H9 (cell line): ENCODE measurements around the gene DBH. TPM values are rescaled to one million over a fixed set of nuclear protein-coding genes. Genes with fewer than 3 reads are reported as not detected.

Experiments
- DNase-seq: peaks from one replicate; pipeline ENCODE4 v3.0.0-alpha.2; 2017
- H2AFZ ChIP-seq: one replicate; pipeline ENCODE4 v1.6.1; 2013; ENCODE audit warnings: mild to moderate bottlenecking, low read length, control low read depth, moderate library complexity
- H2AK5ac ChIP-seq: 2 replicates; pipeline ENCODE4 v1.6.1; 2013; ENCODE audit warnings: low read length, control low read depth, mixed read lengths; ENCODE audit not compliant: insufficient read length
- H2BK120ac ChIP-seq: one replicate; pipeline ENCODE4 v1.6.1; 2013; ENCODE audit warnings: low read depth, mild to moderate bottlenecking, low read length, control low read depth, inconsistent platforms; ENCODE audit not compliant: poor library complexity, severe bottlenecking
- H2BK12ac ChIP-seq: 2 replicates; pipeline ENCODE4 v1.6.1; 2013; ENCODE audit warnings: low read length, control low read depth, mixed read lengths, low read depth; ENCODE audit not compliant: insufficient read length
- H2BK15ac ChIP-seq: 2 replicates; pipeline ENCODE4 v1.6.1; 2013; ENCODE audit warnings: low read depth, low read length, control low read depth
- H2BK20ac ChIP-seq: one replicate; pipeline ENCODE4 v1.6.1; 2013; ENCODE audit warnings: low read depth, mild to moderate bottlenecking, low read length, control low read depth, inconsistent platforms; ENCODE audit not compliant: poor library complexity, severe bottlenecking
- H2BK5ac ChIP-seq: 2 replicates; pipeline ENCODE4 v1.6.1; 2013; ENCODE audit warnings: low read length, control low read depth, mixed read lengths; ENCODE audit not compliant: insufficient read length
- H3K14ac ChIP-seq: 2 replicates; pipeline ENCODE4 v1.6.1; 2013; ENCODE audit warnings: low read length, control low read depth; ENCODE audit not compliant: insufficient read depth
- H3K18ac ChIP-seq: 2 replicates; pipeline ENCODE4 v1.6.1; 2013; ENCODE audit warnings: low read depth, mild to moderate bottlenecking, mixed read lengths, low read length, control low read depth; ENCODE audit not compliant: insufficient read length
- H3K23ac ChIP-seq: 2 replicates; pipeline ENCODE4 v1.6.1; 2013; ENCODE audit warnings: low read length, control low read depth, mixed read lengths, low read depth; ENCODE audit not compliant: insufficient read length
- H3K23me2 ChIP-seq: 2 replicates; pipeline ENCODE4 v1.6.1; 2013; ENCODE audit warnings: low read depth, mild to moderate bottlenecking, mixed read lengths, low read length, control low read depth; ENCODE audit not compliant: insufficient read length, poor library complexity, severe bottlenecking
- H3K27ac ChIP-seq: 2 replicates; pipeline ENCODE4 v1.5.1; 2013; ENCODE audit warnings: low read length, control low read depth, mixed read lengths, low read depth; ENCODE audit not compliant: insufficient read length
- H3K27me3 ChIP-seq: 2 replicates; pipeline ENCODE4 v1.6.1; 2013; ENCODE audit warnings: low read length, control low read depth, inconsistent platforms; ENCODE audit not compliant: insufficient read depth
- H3K4ac ChIP-seq: 2 replicates; pipeline ENCODE4 v1.6.1; 2013; ENCODE audit warnings: low read depth, mild to moderate bottlenecking, control low read depth, inconsistent platforms, low read length, moderate library complexity
- H3K4me1 ChIP-seq: 2 replicates; pipeline ENCODE4 v1.6.1; 2013; ENCODE audit warnings: low read length, control low read depth, inconsistent platforms; ENCODE audit not compliant: insufficient read depth
- H3K4me2 ChIP-seq: 2 replicates; pipeline ENCODE4 v1.6.1; 2013; ENCODE audit warnings: low read length, control low read depth, mixed read lengths; ENCODE audit not compliant: insufficient read length, insufficient read depth
- H3K56ac ChIP-seq: 2 replicates; pipeline ENCODE4 v1.6.1; 2013; ENCODE audit warnings: low read depth, mild to moderate bottlenecking, mixed read lengths, low read length, control low read depth; ENCODE audit not compliant: insufficient read length
- H3K79me1 ChIP-seq: 2 replicates; pipeline ENCODE4 v1.6.1; 2013; ENCODE audit warnings: low read depth, mild to moderate bottlenecking, moderate library complexity, low read length, control low read depth, inconsistent platforms; ENCODE audit not compliant: insufficient read depth, poor library complexity, severe bottlenecking
- H3K79me2 ChIP-seq: 2 replicates; pipeline ENCODE4 v1.6.1; 2013; ENCODE audit warnings: low read length, control low read depth, inconsistent platforms; ENCODE audit not compliant: insufficient read depth
- H3K9ac ChIP-seq: 2 replicates; pipeline ENCODE4 v1.6.1; 2013; ENCODE audit warnings: low read length, control low read depth, mixed read lengths; ENCODE audit not compliant: insufficient read length; ENCODE audit errors: extremely low read depth
- H3K9me3 ChIP-seq: one replicate; pipeline ENCODE4 v1.6.1; 2013; ENCODE audit warnings: low read depth, low read length, inconsistent platforms; ENCODE audit not compliant: control insufficient read depth
- H3T11ph ChIP-seq: one replicate; pipeline ENCODE4 v1.6.1; 2013; ENCODE audit warnings: mild to moderate bottlenecking, low read length, control low read depth, inconsistent platforms
- H4K20me1 ChIP-seq: one replicate; pipeline ENCODE4 v1.6.1; 2013; ENCODE audit not compliant: control insufficient read depth, insufficient read length, insufficient read depth
- H4K5ac ChIP-seq: 2 replicates; pipeline ENCODE4 v1.6.1; 2013; ENCODE audit warnings: low read depth, mild to moderate bottlenecking, mixed read lengths, low read length, control low read depth; ENCODE audit not compliant: insufficient read length
- H4K8ac ChIP-seq: replicated peaks from 2 replicates; pipeline ENCODE4 v1.6.1; 2013; ENCODE audit warnings: low read length, control low read depth, mixed read lengths, low read depth; ENCODE audit not compliant: insufficient read length
- H4K91ac ChIP-seq: 2 replicates; pipeline ENCODE4 v1.6.1; 2013; ENCODE audit warnings: low read depth, mild to moderate bottlenecking, moderate library complexity, mixed read lengths, low read length, control low read depth; ENCODE audit not compliant: insufficient read length
- H3K27ac Mint-ChIP-seq, 3 experiments: 2 replicates in 2 of 3; 3 replicates in 1 of 3; pipeline ENCODE4 v1.8.0; 2020 to 2021; ENCODE audit warnings: mixed read lengths in 3 of 3, mild to moderate bottlenecking in 1 of 3, moderate library complexity in 1 of 3
- H3K27me3 Mint-ChIP-seq: 2 replicates; pipeline ENCODE4 v1.8.0; 2021; ENCODE audit warnings: low read depth, mild to moderate bottlenecking, moderate library complexity, mixed read lengths
- H3K36me3 Mint-ChIP-seq, 3 experiments: 2 replicates in 2 of 3; 3 replicates in 1 of 3; pipeline ENCODE4 v1.8.0; 2020 to 2021; ENCODE audit warnings: low read depth in 3 of 3, mixed read lengths in 3 of 3; ENCODE audit not compliant: insufficient read depth in 1 of 3
- H3K4me1 Mint-ChIP-seq, 2 experiments: 2 replicates each; pipeline ENCODE4 v1.8.0; 2020; ENCODE audit warnings: mixed read lengths in 2 of 2
- H3K4me3 Mint-ChIP-seq, 2 experiments: 2 replicates in 1 of 2; 3 replicates in 1 of 2; pipeline ENCODE4 v1.8.0; 2020 to 2021; ENCODE audit warnings: mild to moderate bottlenecking in 2 of 2, mixed read lengths in 2 of 2, moderate library complexity in 1 of 2
- H3K9me3 Mint-ChIP-seq, 2 experiments: 2 replicates in 1 of 2; 3 replicates in 1 of 2; pipeline ENCODE4 v1.8.0; 2020; ENCODE audit warnings: mild to moderate bottlenecking in 2 of 2, mixed read lengths in 2 of 2, moderate library complexity in 1 of 2
- WGBS: extraction: QIAGEN DNeasy Blood & Tissue Kit; methylation state at CpG from one replicate; pipeline ENCODE4 v1.1.7; 2013; ENCODE audit warnings: missing lambda C conversion rate, low lambda C conversion rate, mixed read lengths; ENCODE audit not compliant: insufficient read length; ENCODE audit errors: extremely low coverage; 5-methylcytosine and 5-hydroxymethylcytosine counted together
- total RNA-seq: library from RNA; stranded (reverse); gene quantifications from 2 replicates; pipeline ENCODE4 v1.2.1, GENCODE V29; 2021
- TF ChIP-seq, protein P1 (sequence below): fragments of 200-600 bp; sonication (generic); conservative IDR thresholded peaks from 3 replicates; pipeline ENCODE4 v1.8.0; 2021; ENCODE audit warnings: antibody characterized with exemption, mild to moderate bottlenecking

The DBH gene
- total RNA-seq, 1 experiment from 2014 or later: not detected

DNA sequence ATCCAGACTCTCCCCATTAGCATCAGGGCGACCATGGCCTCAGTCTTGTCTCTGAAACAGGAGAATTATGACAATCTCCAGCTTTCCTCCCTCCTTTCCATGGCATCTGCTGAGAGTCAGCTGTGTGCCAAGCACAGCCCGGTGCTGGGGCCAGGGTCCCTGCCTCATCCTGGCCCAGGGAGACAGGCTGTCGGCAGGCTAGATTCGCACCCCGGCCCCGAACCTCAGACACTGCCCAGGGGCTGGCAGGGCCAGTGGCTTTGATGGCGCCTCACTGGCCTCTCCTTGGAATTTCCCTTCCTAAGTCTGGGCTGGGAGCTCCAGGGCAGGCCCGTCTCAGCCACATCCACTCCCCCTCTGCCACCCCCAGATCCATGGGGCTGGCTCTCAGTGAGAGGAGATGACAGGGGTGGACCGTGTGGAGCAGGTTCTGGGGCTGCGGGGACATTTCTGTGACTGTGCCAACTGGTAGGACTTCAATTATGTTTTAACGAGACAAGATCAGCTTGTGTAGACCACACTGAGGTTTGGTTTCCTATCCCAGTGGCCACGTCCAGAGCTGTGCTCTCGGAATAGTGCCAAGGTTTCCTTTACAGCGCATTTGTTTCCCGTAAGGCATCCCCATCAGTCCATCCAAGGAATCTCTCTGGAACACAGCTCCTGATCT, 42.4 kb upstream of the DBH start:
- peaks cover 18% of the 10 kb centered on the region for H3K27me3 Mint-ChIP-seq
- Histone ChIP-seq H3K9me3 (peaks cover 4% of the 10 kb centered on the region), H2AK5ac (no peak overlapping the region), H3K4me2 (no peak overlapping the region), H3K79me1 (no peaks in the 10 kb centered on the region), H3K4me1 (no peaks in the 10 kb centered on the region), H3T11ph (no peak overlapping the region), H2BK12ac (no peak overlapping the region), H3K4ac (no peak overlapping the region), H4K91ac (no peak overlapping the region), H2BK120ac (no peak overlapping the region), H3K79me2 (no peaks in the 10 kb centered on the region), H3K9ac (no peak overlapping the region), H3K14ac (no peak overlapping the region; the same call in 1 of the 2 replicates), H4K20me1 (no peaks in the 10 kb centered on the region), H3K56ac (no peak overlapping the region), H2BK20ac (no peak overlapping the region), H2BK5ac (no peak overlapping the region), H4K8ac (no peak overlapping the region), H3K18ac (no peak overlapping the region), H2BK15ac (no peak overlapping the region), H2AFZ (no peak overlapping the region), H3K23me2 (no peaks in the 10 kb centered on the region), H4K5ac (no peak overlapping the region), H3K23ac (no peak overlapping the region), H3K27ac (no peak overlapping the region), H3K27me3 (no peaks in the 10 kb centered on the region)
- WGBS: no CpG with 5 or more reads among the region's 15 CpGs
- no peak overlapping the region; a peak in 1 of 7 replicates for H3K27ac Mint-ChIP-seq
- peaks cover 0 to 2% of the 10 kb centered on the region in 2 experiments; a peak in 1 of 4 replicates for H3K4me1 Mint-ChIP-seq
- TF ChIP-seq, protein P1, sequence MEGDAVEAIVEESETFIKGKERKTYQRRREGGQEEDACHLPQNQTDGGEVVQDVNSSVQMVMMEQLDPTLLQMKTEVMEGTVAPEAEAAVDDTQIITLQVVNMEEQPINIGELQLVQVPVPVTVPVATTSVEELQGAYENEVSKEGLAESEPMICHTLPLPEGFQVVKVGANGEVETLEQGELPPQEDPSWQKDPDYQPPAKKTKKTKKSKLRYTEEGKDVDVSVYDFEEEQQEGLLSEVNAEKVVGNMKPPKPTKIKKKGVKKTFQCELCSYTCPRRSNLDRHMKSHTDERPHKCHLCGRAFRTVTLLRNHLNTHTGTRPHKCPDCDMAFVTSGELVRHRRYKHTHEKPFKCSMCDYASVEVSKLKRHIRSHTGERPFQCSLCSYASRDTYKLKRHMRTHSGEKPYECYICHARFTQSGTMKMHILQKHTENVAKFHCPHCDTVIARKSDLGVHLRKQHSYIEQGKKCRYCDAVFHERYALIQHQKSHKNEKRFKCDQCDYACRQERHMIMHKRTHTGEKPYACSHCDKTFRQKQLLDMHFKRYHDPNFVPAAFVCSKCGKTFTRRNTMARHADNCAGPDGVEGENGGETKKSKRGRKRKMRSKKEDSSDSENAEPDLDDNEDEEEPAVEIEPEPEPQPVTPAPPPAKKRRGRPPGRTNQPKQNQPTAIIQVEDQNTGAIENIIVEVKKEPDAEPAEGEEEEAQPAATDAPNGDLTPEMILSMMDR: no peak
- H3K36me3 Mint-ChIP-seq: peaks cover 3 to 10% (median 10%) of the 10 kb centered on the region in 3 experiments; a peak in 6 of 7 replicates
- peaks cover 22% of the 10 kb centered on the region in 2 experiments for H3K9me3 Mint-ChIP-seq
- no peak for DNase-seq
- no peak overlapping the region for H3K4me3 Mint-ChIP-seq
